Panc1 (cell line): ENCODE results near the gene RABL3.

Experiments
- CTCF ChIP-seq: fragments of 450-650 bp; IDR thresholded peaks from 2 replicates; pipeline ENCODE4 v1.5.1; 2017; ENCODE audit warnings: mild to moderate bottlenecking
- POLR2AphosphoS5 ChIP-seq: IDR thresholded peaks from 2 replicates; pipeline ENCODE4 v1.6.1; 2012; ENCODE audit warnings: mild to moderate bottlenecking, low read depth, low read length, moderate library complexity

GRCh38 chr3:120640231-120640630, 102.1 kb downstream of the RABL3 start:
- TF ChIP-seq CTCF, result no peak
- no peak for TF ChIP-seq POLR2AphosphoS5
